Measurements from ENCODE around the gene TGFBI.

The TGFBI gene

DNA sequence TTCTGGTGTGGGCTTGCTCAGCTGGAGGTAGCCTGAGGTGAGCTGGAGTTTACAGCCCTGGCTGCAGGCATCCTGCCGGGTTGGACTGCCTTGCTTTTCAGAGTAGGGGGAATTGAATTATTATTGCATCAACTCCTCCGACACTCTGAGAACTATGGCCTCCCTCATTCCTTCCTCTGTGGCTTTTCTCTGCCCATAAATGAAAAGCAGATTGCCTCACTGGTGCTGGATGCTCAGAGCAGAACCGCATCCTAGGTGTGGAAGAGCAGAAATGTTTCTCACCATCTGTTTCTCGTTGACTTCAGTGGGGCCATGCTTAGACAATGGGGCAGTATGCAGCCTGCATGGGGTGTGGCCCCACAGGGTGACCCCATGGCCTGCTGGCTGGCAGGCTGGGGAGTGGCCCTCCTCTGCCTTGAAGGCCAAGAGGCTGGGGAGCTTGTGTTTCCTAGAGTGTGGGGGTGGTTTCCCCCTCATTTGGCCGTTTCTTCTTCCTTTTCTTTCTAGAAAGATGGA lies 27.3 kb upstream of the TGFBI start:
- no peak for DNase-seq (ENCODE audit: low read depth in 2 of 2)

DNA sequence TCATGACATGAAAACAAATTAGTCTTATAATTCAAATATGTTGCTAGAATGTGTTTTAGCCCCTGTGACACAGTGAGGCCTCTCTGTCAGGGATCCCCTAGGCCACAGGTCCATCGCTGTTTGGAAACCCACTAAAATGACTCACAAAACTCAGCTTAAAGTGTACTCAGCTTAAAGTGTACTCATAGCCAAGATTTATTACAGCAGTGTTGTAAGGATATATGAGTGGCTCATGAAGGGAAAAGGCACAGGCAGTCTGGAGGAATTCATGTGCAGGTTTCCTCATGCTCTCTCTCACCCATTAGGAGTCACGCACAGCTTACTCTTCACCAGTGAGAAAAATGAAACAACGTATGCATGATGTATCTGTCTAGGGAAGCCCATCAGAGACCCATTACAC lies 24.4 kb upstream of the TGFBI start:
- DNase-seq (ENCODE audit: low read depth in 2 of 2): no peak

DNA sequence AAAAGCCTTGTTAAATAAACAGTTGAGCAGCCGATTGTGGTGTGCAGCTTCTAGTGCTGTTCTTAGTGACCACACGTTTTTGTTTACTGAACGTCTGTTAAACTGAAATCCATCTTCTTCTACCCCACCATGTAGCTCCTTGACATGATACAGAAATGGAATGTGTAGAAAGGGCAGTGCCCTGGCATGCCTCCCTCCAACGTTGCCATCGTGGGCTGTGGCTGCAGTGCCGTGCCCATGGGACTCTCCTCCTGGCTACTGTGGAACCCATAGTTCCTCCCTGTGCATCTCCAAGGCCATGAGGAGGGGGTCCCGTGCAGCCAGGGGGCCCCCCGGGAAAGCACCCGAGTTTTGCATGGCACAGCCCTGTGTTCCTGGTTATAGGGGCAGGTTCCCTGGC lies 23.3 kb upstream of the TGFBI start:
- no peak for DNase-seq (ENCODE audit: low read depth in 2 of 2)

DNA sequence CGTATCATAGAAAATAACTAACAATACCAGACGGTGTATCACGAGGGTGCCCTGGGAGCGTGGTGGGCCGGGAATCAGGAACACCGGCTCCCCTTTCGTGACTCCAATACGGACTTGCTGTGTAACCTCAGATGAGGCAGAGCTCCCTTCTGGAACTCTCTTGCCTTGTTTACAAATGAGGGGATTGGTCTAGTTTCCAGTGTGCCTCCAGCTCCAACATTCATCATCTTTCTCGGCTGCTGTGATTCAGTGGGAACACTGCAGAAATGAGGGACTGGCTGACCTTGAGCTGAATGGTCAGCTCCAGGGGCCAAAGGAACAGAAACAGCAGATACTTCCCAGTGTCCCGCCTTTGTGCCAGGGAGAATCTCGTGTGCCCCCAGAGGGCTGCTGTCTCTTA lies 22.6 kb upstream of the TGFBI start:
- no peak for DNase-seq (ENCODE audit: low read depth in 2 of 2)

DNA sequence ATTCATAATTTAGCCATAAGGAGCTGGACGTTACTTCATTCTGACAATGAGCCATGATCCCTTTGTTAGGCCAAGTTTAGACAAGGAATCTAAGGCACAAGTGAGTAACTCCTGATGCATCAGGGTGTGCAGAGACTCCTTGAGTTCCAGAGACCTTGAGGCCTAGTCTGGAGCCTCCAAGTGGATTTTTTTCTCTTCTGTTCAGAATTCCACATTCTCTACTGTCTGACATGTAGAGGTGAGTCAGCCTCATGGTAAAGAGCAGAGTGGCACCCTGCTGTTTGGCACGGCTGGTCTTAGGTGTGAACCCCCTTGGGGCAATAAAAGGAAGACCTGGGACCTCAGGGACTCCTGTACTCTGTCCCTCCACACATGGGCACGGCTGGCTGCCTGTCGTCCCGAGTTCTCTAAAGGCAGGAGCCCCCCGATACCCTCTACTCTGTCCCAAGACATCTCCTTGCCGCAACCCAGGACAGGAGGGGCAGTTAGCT lies 22.0 kb upstream of the TGFBI start:
- DNase-seq (ENCODE audit: low read depth in 2 of 2): no peak

DNA sequence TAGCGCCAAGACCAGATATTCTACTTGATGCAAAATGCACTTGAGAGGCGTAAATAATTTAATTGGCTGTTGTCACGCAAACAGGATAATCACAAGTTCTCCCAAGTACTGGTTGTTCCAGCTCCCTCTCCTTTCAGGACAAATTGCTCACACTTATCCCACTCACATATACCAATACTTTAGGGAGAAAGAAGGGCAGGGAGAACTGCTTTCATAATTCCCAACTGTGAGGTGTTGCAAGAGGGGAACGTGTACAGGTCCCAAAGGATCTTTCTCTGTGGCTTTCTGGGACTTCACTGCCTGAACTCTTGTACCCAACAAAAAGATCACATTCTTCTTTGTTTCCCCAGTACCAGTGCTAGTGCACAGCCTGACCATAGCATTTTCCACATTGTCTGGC lies 21.5 kb upstream of the TGFBI start:
- no peak for DNase-seq (ENCODE audit: low read depth in 2 of 2)

DNA sequence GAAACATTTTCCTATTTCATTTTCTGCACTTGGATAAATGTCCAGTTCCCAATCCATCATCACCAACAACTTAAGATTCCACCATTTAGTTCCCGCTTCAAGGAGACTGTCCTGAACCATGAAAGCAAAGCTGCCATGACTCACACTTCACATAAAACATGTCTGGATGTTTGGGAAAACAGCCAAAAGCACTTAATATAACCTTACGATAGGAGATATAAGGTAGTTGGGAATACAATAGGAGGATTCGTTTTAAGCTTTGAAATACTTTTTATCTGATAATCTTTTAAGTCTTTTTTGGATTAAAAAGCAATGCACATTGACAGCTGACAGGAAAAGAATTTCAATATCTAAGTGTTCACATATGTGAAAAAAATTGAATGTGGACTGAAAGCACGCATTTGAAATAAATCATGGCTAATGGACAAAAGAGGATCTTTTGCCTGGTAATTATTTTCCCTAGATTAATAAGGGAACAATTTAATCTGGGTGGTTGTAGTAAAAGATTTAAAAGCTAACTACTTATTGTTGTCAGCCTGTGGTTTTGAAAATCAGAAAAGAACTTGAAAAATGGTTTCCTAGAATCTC lies 17.3 kb upstream of the TGFBI start:
- no peak for DNase-seq (ENCODE audit: low read depth in 2 of 2)

DNA sequence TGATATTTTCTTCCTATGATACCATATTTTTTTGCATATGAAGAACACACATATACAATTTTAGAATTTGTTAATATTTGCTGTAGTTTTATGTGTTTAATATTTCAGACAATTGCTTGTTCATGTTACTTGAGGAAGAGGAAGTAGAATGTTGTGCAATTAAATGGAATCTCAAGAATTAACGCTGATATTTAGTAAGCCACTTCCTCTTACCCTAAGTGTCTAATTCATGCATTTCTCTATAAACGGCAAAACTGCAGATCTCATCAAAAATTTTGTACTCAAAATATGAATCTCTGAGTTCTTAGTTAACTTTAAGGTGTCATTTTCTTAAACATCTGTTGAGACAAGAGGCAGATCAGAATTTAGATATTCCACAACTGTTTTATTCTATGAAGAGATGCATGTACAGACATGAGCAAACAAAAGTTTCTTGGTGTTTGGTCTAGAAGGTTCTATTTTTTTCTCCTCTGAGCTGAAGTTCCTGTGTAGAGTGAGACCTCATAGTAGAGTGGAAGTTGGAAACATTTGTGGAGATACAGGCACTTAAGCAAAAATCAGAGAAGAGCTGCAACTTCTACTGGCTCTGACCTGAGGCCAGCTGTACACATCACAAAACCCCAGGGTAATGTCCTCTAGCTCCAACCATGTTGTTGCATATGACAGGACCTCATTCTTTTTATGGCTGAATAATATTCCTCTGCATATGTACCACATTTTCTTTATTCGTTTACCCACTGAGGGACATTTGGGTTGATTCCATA lies 16.6 kb upstream of the TGFBI start:
- DNase-seq (ENCODE audit: low read depth in 2 of 2): no peak

DNA sequence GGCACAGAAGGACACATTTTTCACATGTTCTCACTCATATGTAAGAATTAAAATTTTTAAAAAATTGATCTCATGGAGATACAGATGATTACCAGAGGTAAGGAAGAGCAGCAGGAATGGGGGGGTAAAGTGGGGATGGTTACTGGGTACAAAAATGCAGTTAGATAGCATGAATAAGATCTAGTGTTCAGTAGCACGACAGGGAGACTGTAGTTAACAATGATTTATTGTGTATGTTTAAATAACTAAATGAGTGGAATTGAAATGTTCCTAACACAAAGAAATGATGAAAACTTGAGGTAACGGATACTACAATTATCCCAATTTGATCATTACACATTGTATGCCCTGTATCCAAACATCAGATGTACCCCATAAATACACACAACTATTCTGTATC lies 15.2 kb upstream of the TGFBI start:
- no peak for DNase-seq (ENCODE audit: low read depth in 2 of 2)

DNA sequence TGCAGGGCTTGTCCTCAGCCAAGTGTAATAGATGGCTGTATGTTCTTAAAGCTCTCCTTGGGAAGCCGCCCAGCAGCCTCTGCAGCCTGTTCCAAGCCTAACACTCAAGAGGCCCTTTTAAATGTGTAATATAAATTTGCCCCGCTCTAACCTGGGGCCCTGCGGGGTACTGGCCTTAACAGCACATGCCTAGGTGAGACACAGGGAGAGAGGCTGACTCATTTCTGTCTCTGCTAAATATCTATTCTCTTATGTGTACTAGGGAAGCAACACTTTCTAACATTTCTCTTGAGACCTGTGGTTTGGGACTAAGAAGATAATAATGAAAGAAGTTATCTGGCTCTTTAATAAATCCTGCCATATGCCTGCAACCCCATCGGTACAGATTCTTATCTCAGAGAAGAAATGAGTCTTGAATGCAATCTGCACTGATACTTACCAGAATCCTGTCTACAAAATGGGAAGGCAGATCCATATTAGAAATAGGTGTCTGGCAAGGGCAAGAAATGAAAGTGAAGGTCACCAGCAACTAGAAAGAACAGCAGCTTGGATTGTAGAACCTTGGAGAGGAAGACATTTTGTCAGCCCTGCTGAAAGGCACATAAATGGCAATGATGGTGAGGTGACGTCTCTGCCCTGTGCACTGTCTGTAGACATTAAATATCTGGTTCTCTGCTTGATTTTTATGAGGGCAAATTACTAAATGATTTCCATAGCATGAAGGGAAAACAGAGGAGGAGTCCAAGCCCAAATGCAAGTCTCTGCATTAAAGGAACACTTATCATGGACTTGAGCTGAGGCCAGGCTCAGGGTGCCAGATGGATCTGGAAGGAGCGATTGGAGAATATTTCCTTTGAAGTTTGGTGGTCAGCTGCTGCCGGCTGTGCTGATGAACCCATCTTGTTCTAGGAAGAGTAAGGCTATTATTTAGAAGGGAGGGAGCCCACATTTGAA lies 14.5 kb upstream of the TGFBI start:
- no peak for DNase-seq (ENCODE audit: low read depth in 2 of 2)

DNA sequence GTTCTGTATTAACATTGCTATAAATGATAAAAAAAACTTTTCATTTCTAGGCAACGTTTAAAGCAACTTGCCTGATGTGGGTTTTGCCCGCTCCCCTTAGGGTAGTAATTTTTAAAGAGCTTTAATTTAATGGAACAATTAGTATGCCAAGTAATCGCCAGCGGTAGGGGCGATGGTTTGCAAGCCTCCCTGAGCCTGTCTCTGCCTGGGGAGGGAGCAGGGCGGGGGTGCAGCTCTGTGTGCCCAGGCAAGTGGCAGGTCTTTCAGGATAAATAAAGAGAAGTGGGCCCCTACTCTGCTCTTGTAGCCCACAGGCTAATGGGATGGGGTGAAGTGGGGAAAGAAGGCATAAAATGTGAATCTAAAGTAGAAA lies 13.8 kb upstream of the TGFBI start:
- DNase-seq (ENCODE audit: low read depth in 2 of 2): no peak

DNA sequence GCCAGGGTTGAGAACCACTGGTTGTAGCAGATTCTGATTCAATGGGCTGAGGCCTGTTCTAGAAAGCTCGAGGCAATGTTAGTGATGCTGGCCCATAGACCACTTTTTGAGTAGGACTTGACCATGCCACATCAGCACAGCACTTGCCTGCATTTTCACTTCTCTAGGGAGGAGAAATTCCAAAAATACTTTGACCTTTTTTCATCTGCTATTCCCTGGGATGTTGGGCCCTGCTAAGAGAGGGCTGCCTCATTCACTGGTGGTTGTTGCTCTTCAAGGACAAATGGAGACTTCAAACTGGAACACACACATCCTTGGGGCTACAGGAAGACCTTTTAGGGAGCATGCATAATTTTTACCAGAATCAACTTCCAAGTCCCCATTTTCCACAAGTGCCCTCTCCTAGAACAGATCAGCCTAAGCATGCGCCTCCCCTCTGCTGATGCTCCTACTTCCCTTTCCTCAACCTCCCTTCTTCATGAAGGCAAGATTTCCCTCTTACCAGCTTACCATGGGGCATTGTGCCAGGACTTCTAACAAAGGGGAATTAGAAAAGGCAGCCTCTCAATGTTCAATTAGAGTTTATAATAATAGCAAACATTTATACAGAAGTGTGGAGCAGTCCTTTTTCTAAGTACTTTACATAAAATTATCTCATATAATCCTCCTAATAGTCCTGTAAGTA lies 12.7 kb upstream of the TGFBI start:
- no peak for DNase-seq (ENCODE audit: low read depth in 2 of 2)

DNA sequence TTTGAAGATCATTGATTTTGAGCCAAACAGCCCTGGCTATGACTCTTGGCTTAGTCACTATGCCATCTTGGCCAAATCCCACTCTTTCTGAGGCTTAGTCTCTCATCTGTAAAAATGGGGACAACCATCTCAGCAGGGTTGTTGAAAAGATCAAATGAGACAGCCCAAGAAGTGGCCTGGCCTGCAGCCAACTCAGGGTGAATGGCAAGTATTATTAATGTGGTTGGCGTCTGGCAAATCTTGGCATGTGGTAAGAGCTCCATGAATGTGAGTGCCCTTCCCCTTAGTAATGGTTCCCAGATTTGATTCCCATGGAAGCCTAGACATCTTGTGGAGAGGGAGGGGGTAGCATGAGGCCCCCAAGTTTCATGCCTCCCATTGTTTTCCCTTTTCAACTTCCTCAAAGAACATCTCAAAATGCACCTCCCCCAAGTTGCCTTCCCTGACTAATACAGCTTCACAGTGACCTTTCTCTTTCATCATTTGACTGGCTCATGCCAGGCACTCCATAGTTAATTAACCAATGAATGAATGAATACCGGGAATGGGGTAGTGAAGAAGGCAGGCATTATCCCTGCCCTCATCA lies 11.8 kb upstream of the TGFBI start:
- DNase-seq (ENCODE audit: low read depth in 2 of 2): no peak

DNA sequence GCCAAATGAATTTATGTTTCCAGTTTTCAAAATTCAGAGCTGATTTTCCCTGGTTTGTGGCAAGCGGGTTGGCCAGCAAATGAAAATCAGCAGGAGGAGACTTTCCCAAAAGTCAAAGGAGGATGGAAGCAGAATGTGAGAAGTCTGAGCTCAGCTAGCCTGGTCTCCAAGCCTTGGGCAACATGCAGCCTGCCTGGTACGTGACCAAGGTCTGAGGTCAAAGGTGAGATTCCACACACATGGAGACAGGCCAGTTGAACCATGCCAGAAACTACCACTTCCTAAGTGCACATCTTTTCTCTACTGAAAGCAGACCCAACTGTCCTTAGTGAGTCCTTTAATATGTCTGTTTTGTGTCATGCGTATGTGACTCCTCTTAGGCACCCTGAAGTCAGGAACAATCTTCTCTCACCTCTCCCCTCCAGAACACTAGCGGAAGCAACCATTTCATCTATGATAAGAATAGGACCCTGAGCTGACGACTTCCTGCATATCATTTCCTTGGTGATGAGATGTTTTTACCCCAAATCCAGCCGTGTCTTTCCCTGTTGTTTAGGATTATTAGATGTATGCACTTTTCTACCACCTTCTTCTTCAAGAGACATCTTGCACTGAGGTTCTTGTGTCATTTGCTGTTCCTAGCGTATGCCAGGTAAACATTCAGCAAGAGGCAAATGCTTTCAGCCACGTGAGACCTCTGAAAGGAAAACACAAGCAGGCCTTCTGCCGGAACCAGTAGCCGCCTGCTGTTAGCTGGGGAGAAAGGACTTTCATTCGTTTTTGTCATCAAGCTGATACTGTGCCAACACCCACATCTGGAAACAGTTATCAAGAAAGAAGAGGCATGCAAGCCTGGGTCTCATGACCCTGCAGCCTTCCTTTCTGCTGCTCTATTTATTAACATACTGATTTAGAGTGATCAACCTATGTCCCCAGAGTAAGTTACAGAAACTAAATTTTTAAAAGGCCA lies 9.7 kb upstream of the TGFBI start:
- no peak for DNase-seq (ENCODE audit: low read depth in 2 of 2)

DNA sequence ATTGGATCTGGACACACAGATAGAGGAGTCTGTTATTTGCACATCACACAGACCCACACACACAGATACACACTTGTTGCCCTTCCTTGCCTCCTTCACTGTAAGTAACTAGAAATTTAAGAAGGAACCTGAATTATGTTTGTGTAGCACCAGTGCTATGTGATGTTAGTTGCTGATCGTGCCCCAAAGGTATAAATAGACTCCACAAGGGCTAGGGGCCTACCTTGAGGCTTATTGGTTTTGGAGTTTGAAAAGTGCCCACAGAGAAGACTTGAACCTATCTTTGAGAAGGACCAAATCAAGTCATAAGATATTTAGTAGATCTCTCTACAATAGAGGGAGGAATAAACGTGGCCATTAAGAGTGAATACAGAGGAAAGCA lies 8.8 kb upstream of the TGFBI start:
- no peak for DNase-seq (ENCODE audit: low read depth in 2 of 2)

DNA sequence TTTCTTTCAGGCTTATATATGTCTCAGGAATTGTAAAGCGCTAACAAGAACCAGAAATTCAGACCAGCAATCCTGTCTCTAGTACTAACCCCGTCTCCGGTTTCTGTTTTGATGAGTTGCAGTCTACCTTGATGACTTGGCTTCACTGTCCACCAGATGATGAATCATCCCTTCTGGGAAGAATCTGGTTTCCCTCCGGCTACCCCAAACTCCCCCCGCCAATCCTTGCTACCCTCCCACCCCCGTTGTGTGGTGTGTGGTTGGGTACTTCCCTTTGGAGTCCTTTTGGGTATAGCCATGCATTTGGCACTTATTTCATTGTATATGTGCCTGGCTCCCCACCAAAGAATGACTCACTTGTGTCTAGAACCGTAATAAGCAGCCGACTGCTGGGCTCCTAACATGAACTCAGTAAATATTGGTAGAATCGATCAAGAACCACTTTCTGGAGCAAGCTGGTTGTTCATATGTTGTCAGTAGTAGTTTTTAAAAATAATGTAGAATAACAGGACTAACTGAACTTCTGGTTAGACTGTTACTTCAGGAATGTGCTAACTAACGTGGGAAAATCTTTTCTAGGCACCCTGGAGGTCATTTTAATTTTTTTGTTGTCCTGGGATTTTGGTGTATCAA lies 8.3 kb upstream of the TGFBI start:
- no peak for DNase-seq (ENCODE audit: low read depth in 2 of 2)

DNA sequence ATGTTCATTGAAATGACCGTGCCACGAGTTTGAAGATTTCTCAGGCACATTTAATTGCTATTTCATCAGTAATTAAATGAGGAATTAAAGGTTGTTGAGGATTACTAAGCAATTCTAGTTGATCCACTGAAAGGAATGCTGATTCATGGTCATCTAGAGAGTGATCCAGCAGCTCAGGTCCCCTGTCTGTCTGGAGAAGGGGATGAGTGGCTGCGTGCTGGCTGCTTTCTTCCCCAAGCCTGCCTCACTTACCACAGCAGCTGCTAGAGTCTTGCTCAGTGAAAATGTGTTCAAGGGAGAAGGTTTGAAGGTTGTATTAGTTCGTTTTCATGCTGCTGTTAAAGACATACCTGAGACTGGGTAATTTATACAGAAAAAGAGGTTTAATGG lies 7.8 kb upstream of the TGFBI start:
- no peak for DNase-seq (ENCODE audit: low read depth in 2 of 2)

DNA sequence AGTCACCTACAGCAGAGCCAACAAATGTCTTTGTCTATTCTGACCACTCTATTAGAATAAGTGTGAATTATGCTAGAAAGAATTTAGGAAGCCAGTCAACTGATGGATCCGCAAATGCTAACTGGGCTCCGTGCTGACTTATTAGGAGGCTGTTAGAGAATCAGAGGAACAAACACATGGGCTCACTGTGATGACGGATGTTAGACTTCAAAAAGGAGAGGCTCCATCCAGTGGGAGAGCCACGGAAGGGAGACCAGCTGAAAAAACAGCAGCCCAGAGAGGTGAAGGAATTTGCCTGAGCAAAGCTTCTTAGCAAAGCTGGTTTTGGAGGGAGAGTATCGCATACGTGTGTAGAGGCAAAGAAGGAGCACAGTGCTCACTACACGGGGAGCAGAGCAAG lies 5.8 kb upstream of the TGFBI start:
- no peak for DNase-seq (ENCODE audit: low read depth in 2 of 2)

DNA sequence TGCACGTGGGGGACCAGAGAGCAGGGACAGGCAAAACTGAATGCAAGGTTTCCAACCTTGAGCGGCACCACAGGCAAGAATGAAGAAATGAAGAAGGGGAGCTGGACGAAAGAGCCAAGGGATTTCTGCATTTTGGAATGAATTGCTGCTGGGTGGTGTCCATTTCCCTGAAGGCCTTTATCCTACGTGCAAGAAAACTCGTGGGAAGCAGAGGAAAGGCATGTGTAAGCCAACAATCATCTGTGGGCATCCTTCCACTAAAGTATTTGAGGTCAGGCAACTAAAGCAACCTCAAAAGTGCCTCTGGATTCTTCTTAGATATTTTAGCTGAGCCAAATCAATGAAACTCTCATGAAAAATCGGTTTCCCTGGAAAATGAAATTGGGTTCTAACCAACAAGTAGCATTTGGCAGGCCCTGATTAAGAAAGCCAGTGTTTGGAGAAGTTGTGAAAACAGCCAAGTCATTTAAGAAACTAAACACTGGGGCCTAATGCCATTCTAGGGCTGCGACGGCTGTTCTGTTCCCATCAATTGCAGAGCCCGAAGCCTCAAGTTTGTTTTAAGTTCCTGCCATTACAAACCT lies 4.7 kb upstream of the TGFBI start:
- DNase-seq (ENCODE audit: low read depth in 2 of 2): no peak
